GM12874 (cell line): ENCODE data around the gene ZBTB39.

ENCODE experiments used
- TF ChIP-seq, protein P1 (sequence below): IDR thresholded peaks from 2 replicates; pipeline ENCODE4 v1.5.1; 2011; ENCODE audit warnings: low read depth, mild to moderate bottlenecking, control low read depth, low read length, moderate library complexity; ENCODE audit not compliant: insufficient read depth

ZBTB39 gene

DNA sequence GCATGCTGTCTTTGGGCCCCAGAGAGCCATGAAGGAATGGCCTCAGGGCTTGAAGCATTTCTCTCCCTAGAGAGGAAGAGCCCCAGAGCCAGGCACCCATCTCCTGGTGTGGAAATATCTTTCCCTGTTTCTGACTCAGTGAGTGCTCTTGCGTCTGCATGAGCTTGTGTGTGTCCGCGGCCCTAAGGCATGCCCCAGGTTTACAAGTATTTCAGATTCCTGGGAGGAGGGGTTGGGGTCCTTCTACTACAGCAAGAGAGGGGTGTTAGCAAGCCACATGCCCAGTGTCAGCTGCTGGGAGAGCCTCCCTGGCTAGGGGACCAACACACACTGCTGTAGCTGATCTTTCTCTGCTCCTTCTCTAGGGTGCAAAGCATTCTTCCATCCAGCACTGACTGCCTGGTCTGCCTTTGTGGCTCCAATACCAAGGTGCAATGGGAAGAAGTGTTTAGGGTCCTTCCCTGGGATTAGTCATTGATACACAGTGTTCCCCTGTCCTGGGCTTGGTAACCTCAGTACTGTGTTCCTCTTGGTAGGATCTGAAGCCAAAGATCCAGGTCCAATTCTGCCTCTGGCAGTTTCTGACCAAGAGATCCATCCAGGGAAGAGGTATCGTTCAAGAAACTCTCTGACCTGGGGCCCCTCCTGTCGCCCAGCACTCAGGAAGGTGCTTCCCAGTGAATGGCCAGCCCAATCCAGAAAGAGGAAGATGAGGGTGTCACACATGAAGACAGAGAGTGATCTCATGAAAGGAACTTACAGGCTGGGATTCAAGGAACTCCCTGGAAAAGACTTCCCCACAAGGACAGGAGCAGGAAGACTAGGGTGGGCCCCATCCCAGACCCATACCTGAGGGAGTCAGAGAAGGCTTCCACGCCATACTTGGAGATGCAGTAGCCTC lies 52.0 kb downstream of the ZBTB39 start:
- TF ChIP-seq, protein P1, sequence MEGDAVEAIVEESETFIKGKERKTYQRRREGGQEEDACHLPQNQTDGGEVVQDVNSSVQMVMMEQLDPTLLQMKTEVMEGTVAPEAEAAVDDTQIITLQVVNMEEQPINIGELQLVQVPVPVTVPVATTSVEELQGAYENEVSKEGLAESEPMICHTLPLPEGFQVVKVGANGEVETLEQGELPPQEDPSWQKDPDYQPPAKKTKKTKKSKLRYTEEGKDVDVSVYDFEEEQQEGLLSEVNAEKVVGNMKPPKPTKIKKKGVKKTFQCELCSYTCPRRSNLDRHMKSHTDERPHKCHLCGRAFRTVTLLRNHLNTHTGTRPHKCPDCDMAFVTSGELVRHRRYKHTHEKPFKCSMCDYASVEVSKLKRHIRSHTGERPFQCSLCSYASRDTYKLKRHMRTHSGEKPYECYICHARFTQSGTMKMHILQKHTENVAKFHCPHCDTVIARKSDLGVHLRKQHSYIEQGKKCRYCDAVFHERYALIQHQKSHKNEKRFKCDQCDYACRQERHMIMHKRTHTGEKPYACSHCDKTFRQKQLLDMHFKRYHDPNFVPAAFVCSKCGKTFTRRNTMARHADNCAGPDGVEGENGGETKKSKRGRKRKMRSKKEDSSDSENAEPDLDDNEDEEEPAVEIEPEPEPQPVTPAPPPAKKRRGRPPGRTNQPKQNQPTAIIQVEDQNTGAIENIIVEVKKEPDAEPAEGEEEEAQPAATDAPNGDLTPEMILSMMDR = no peak

DNA sequence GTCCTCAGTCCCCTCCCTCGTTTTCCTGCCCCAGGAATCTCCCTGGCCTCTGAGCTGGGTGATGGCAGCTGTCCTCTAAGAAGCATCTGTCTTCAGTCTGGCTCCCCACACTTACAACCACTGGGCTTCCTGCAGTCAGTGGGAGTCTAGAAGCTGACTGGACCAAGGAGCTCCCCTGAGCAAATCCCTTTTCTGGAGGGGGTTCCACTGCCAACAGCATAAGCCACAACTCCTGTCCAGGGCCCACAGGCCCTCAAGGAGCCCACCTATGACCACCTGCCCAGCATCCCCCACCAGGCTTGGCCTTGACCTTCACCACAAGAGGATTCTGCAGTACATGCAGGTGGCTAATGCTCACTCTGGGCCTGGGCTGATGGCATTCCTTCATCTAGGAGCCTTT lies 53.0 kb downstream of the ZBTB39 start:
- TF ChIP-seq, protein P1 = no peak

DNA sequence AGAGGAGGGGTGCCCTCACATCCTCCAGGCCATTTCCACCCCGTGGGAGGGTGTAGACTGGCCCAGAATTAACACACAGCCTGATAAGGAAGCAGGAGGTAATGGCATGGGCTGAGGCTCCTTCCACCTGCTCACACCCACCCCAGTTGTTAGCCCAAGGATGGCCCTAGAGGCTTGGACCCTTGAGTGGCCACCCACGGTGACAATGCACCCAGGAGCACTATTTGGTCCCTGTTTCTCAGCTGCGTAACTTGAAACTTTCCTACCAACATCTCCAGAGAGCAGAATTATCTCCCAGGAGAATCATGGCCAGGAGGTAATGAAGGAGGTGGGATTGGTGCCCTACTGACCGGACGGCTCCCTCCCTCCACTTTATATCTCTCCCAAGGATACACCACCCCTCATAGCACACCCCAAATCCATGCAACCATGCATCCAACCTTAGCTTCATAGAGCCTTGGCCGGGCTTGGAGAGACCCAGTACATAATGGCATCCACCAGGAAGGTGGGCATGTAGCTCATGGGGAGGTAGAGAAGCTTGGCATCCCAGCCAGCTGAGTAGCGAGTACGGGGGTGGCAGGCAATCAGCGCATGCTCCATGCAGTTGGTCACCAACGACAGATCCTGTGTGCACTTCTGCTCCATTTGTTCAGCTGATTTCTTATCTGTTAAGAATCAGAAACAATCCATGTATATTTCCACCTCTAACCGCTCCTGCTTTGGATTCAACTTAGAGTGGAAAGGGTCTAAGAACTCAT lies 54.6 kb downstream of the ZBTB39 start:
- TF ChIP-seq, protein P1 = no peak

DNA sequence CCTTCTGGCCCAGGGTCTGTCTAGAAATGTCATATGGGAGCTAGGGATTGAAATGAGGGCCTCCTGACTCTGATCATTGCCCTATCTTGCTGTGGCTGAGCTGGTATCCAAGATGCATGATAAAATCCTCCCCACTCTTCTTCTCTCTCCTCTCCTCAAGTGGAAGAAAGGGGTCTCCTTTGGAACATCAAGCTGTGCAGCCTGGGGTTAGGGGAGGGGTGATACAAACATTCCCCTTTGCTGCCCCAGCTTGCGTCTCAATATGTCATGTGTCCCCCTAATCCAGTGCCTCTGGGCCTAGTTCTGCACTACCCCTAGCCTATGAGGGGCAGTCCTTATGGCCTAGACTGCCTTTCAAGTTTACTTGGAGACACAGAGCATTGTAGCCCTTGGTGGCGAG lies 57.5 kb downstream of the ZBTB39 start:
- TF ChIP-seq, protein P1 = no peak
